H1 (cell line): ENCODE results near the gene SKA3. TPM values are rescaled to one million over a fixed set of nuclear protein-coding genes. Genes with fewer than 3 reads are reported as not detected.

Source experiments
- CTCF ChIA-PET: fragments of 300-600 bp; sonication (Branson Sonifier 250); formaldehyde crosslinking; loops from one replicate; lab custom pipeline; 2021; ENCODE audit not compliant: partially characterized antibody; lab: Charles Lee
- POLR2A ChIA-PET: fragments of 300-600 bp; sonication (Branson Sonifier 250); formaldehyde crosslinking; loops from one replicate; lab custom pipeline; 2021; ENCODE audit warnings: inconsistent platforms; ENCODE audit not compliant: partially characterized antibody; lab: Charles Lee
- DNase-seq, 2 experiments: peaks; one replicate each; pipeline versions ENCODE4 v3.0.0 to v3.0.0-alpha.2; 2010 to 2022; ENCODE audit warnings: low spot score in 2 of 2, low read depth in 1 of 2, mixed read lengths in 1 of 2
- FAIRE-seq: peaks from 2 replicates; lab custom pipeline; 2011; peaks lifted over from hg19 to GRCh38; lab: Jason Lieb, UNC
- H2AFZ ChIP-seq: 2 replicates; pipeline ENCODE4 v1.8.1; 2012; ENCODE audit warnings: low read length, inconsistent platforms
- H2AK5ac ChIP-seq: 2 replicates; pipeline ENCODE4 v1.6.1; 2013; ENCODE audit warnings: low read depth, low read length
- H2BK120ac ChIP-seq: replicated peaks from 2 replicates; pipeline ENCODE3; 2013; ENCODE audit warnings: low read depth, low read length, inconsistent platforms
- H2BK12ac ChIP-seq: 2 replicates; pipeline ENCODE4 v1.6.1; 2013; ENCODE audit warnings: low read depth, low read length
- H2BK15ac ChIP-seq: 2 replicates; pipeline ENCODE4 v1.6.1; 2013; ENCODE audit warnings: low read length
- H2BK20ac ChIP-seq: 2 replicates; pipeline ENCODE4 v1.6.1; 2013; ENCODE audit warnings: low read length
- H2BK5ac ChIP-seq: 2 replicates; pipeline ENCODE4 v1.6.1; 2013; ENCODE audit warnings: low read depth, low read length
- H3K14ac ChIP-seq: 2 replicates; pipeline ENCODE4 v1.6.1; 2013; ENCODE audit warnings: inconsistent platforms; ENCODE audit not compliant: insufficient read length
- H3K18ac ChIP-seq: 2 replicates; pipeline ENCODE4 v1.6.1; 2013; ENCODE audit warnings: low read length; ENCODE audit errors: extremely low read depth
- H3K23ac ChIP-seq: 2 replicates; pipeline ENCODE4 v1.6.1; 2013; ENCODE audit warnings: inconsistent platforms; ENCODE audit not compliant: insufficient read length
- H3K23me2 ChIP-seq: 2 replicates; pipeline ENCODE4 v1.6.1; 2013; ENCODE audit warnings: low read depth, low read length
- H3K27ac ChIP-seq: 2 replicates; pipeline ENCODE4 v1.6.1; 2011; ENCODE audit warnings: low read depth, low read length, inconsistent platforms
- H3K27me3 ChIP-seq, 4 experiments: replicated peaks in 1 of 4; 1 replicate in 1 of 4; 2 replicates in 3 of 4; pipeline versions ENCODE4 v1.6.1 to v1.8.1; 2011 to 2013; ENCODE audit warnings: low read length in 3 of 4, mild to moderate bottlenecking in 3 of 4, inconsistent platforms in 2 of 4, mixed read lengths in 2 of 4, moderate library complexity in 1 of 4; ENCODE audit not compliant: control insufficient read depth in 3 of 4, insufficient read depth in 3 of 4; ENCODE audit errors: extremely low read depth in 1 of 4
- H3K36me3 ChIP-seq, 4 experiments: 2 replicates each; pipeline versions ENCODE4 v1.6.1 to v1.8.1; 2011 to 2013; ENCODE audit warnings: mild to moderate bottlenecking in 4 of 4, low read length in 3 of 4, moderate library complexity in 2 of 4, control low read depth in 1 of 4, inconsistent platforms in 1 of 4; ENCODE audit not compliant: insufficient read depth in 4 of 4, control insufficient read depth in 2 of 4
- H3K4ac ChIP-seq: replicated peaks from 2 replicates; pipeline ENCODE3; 2013; ENCODE audit warnings: low read length, low read depth, mixed read lengths, inconsistent platforms; ENCODE audit not compliant: insufficient read length
- H3K4me1 ChIP-seq, 4 experiments: replicated peaks in 1 of 4; 1 replicate in 1 of 4; 2 replicates in 3 of 4; pipeline versions ENCODE4 v1.6.1 to v1.8.1; 2011 to 2013; ENCODE audit warnings: low read length in 3 of 4, inconsistent platforms in 2 of 4, mixed read lengths in 1 of 4; ENCODE audit not compliant: insufficient read depth in 4 of 4, control insufficient read depth in 3 of 4
- H3K4me2 ChIP-seq, 2 experiments: 2 replicates each; pipeline versions ENCODE4 v1.6.1 to v1.8.1; 2011 to 2013; ENCODE audit warnings: low read depth in 2 of 2, low read length in 2 of 2, control low read depth in 1 of 2, inconsistent platforms in 1 of 2, mild to moderate bottlenecking in 1 of 2; ENCODE audit not compliant: insufficient read depth in 1 of 2
- H3K4me3 ChIP-seq, 4 experiments: fragments of 200-600, 300-600 bp in 1 of 4; sonication (generic), shearing (Covaris generic), sonication (Bioruptor Twin) in 1 of 4; 2 replicates each; pipeline versions ENCODE4 v1.5.1 to v1.8.1; 2011 to 2016; ENCODE audit warnings: low read length in 4 of 4, low read depth in 3 of 4, control low read depth in 2 of 4, inconsistent platforms in 2 of 4, mild to moderate bottlenecking in 2 of 4, mixed read lengths in 1 of 4, moderate library complexity in 1 of 4; ENCODE audit not compliant: insufficient read depth in 2 of 4; ENCODE audit errors: extremely low read depth in 1 of 4
- H3K56ac ChIP-seq: replicated peaks from 2 replicates; pipeline ENCODE3; 2013; ENCODE audit warnings: low read depth, mild to moderate bottlenecking, mixed read lengths, low read length, inconsistent platforms; ENCODE audit not compliant: insufficient read length
- H3K79me1 ChIP-seq: 2 replicates; pipeline ENCODE4 v1.6.1; 2013; ENCODE audit warnings: low read depth, low read length, control low read depth
- H3K79me2 ChIP-seq, 2 experiments: 2 replicates each; pipeline versions ENCODE4 v1.6.1 to v1.8.1; 2012 to 2013; ENCODE audit warnings: low read length in 2 of 2, mild to moderate bottlenecking in 2 of 2, inconsistent platforms in 1 of 2; ENCODE audit not compliant: insufficient read depth in 2 of 2, control insufficient read depth in 1 of 2
- H3K9ac ChIP-seq, 4 experiments: replicated peaks in 1 of 4; 1 replicate in 1 of 4; 2 replicates in 3 of 4; pipeline versions ENCODE4 v1.6.1 to v1.8.1; 2011 to 2013; ENCODE audit warnings: low read depth in 3 of 4, low read length in 3 of 4, control low read depth in 2 of 4, mild to moderate bottlenecking in 2 of 4, moderate library complexity in 2 of 4, inconsistent platforms in 1 of 4; ENCODE audit errors: extremely low read depth in 1 of 4
- H3K9me3 ChIP-seq, 2 experiments: 2 replicates each; pipeline versions ENCODE4 v1.6.1 to v1.8.1; 2012 to 2013; ENCODE audit warnings: mild to moderate bottlenecking in 2 of 2, moderate library complexity in 2 of 2, control low read depth in 1 of 2, inconsistent platforms in 1 of 2, low read depth in 1 of 2, low read length in 1 of 2, mixed read lengths in 1 of 2; ENCODE audit not compliant: insufficient read depth in 2 of 2
- H4K20me1 ChIP-seq, 2 experiments: replicated peaks in 1 of 2; 2 replicates each; pipeline versions ENCODE3 to v1.8.1; 2011 to 2013; ENCODE audit warnings: inconsistent platforms in 2 of 2, low read length in 2 of 2, mild to moderate bottlenecking in 1 of 2; ENCODE audit not compliant: insufficient read depth in 2 of 2, control insufficient read depth in 1 of 2
- H4K5ac ChIP-seq: 2 replicates; pipeline ENCODE4 v1.6.1; 2013; ENCODE audit warnings: low read length, low read depth, mixed read lengths, inconsistent platforms; ENCODE audit not compliant: insufficient read length
- H4K8ac ChIP-seq: 2 replicates; pipeline ENCODE4 v1.8.0; 2013; ENCODE audit warnings: mild to moderate bottlenecking, moderate library complexity, low read length, inconsistent platforms; ENCODE audit not compliant: insufficient read depth; ENCODE audit errors: extremely low read depth
- H4K91ac ChIP-seq: replicated peaks from 2 replicates; pipeline ENCODE3; 2013; ENCODE audit warnings: low read length, mixed read lengths, inconsistent platforms; ENCODE audit not compliant: insufficient read length
- BCL11A ChIP-seq, 2 experiments: IDR thresholded peaks; one replicate each; pipeline ENCODE4 v1.6.1; 2011; ENCODE audit warnings: low read depth in 2 of 2, low read length in 2 of 2, mild to moderate bottlenecking in 2 of 2
- CBX8 ChIP-seq: fragments of 300-800, 300-1000 bp; sonication (generic); IDR thresholded peaks from 2 replicates; pipeline ENCODE4 v1.7.1; 2016; ENCODE audit warnings: low read depth, low read length, borderline replicate concordance
- CREB1 ChIP-seq: IDR thresholded peaks from 2 replicates; pipeline ENCODE4 v1.6.1; 2012; ENCODE audit warnings: inconsistent platforms
- GABPA ChIP-seq: IDR thresholded peaks from 2 replicates; pipeline ENCODE4 v1.6.1; 2011; ENCODE audit warnings: mild to moderate bottlenecking, low read length, moderate library complexity, borderline replicate concordance; ENCODE audit not compliant: insufficient read depth
- KDM4A ChIP-seq: IDR thresholded peaks from one replicate; pipeline ENCODE4 v1.7.1; 2012; ENCODE audit warnings: low read depth, mild to moderate bottlenecking, moderate library complexity, low read length, inconsistent platforms; ENCODE audit not compliant: severe bottlenecking
- MAFK ChIP-seq: IDR thresholded peaks from 2 replicates; pipeline ENCODE4 v1.6.1; 2012; ENCODE audit warnings: low read depth, mild to moderate bottlenecking, improper control_type of control experiment, low read length
- NRF1 ChIP-seq: IDR thresholded peaks from 2 replicates; pipeline ENCODE4 v1.6.1; 2011; ENCODE audit warnings: mild to moderate bottlenecking, low read depth, low read length, improper control_type of control experiment
- PHF8 ChIP-seq: fragments of 200-600 bp; sonication (generic); conservative IDR thresholded peaks from 2 replicates; pipeline ENCODE4 v1.7.1; 2012; ENCODE audit warnings: low read depth, mild to moderate bottlenecking, inconsistent platforms, low read length, moderate library complexity
- RFX5 ChIP-seq: IDR thresholded peaks from 2 replicates; pipeline ENCODE4 v1.6.1; 2011; ENCODE audit warnings: low read depth, low read length, improper control_type of control experiment, borderline replicate concordance
- RXRA ChIP-seq: IDR thresholded peaks from 2 replicates; pipeline ENCODE4 v1.6.1; 2011; ENCODE audit warnings: low read depth, mild to moderate bottlenecking, low read length, moderate library complexity; ENCODE audit not compliant: insufficient read depth
- SIN3A ChIP-seq, 2 experiments: IDR thresholded peaks in 1 of 2; conservative IDR thresholded peaks in 1 of 2; 2 replicates each; pipeline ENCODE4 v1.6.1; 2011 to 2012; ENCODE audit warnings: low read length in 2 of 2, improper control_type of control experiment in 1 of 2, low read depth in 1 of 2, mild to moderate bottlenecking in 1 of 2
- SIRT6 ChIP-seq: IDR thresholded peaks from one replicate; pipeline ENCODE4 v1.7.1; 2012; ENCODE audit warnings: low read length, inconsistent platforms
- WGBS, 2 experiments: shearing (Covaris generic) in 1 of 2; methylation state at CpG; one replicate each; pipeline versions ENCODE4 v1.1.6 to v1.1.7; 2013 to 2015; ENCODE audit warnings: low lambda C conversion rate in 2 of 2, mixed read lengths in 2 of 2, inconsistent platforms in 1 of 2, low coverage in 1 of 2, missing lambda C conversion rate in 1 of 2; ENCODE audit not compliant: insufficient replicate concordance in 2 of 2, insufficient coverage in 1 of 2, insufficient read length in 1 of 2; ENCODE audit errors: extremely low coverage in 1 of 2, missing lambda C conversion rate in 1 of 2; 5-methylcytosine and 5-hydroxymethylcytosine counted together
- polyA plus RNA-seq, 7 experiments: library from polyadenylated mRNA; depleted of rRNA in 3 of 7; stranded (reverse) in 5 of 7; unstranded in 2 of 7; fragments of >200 nt in 5 of 7; fragments of 200-250 nt in 2 of 7; gene quantifications; 1 replicate in 5 of 7; 2 replicates in 1 of 7; 4 replicates in 1 of 7; pipeline versions ENCODE4 v1.2.1 to v1.2.3, GENCODE V29; 2011 to 2013; ENCODE audit warnings: missing spikeins in 2 of 7, mixed read lengths in 2 of 7
- total RNA-seq: library from RNA; stranded (reverse); fragmentation: NEBNext Ultra II Directional; extraction: Animal tissue kit (Norgen Biotek cat#: 25700); gene quantifications from 2 replicates; pipeline ENCODE4 v1.2.1, GENCODE V29; 2021
- TF ChIP-seq, protein P1 (sequence below): IDR thresholded peaks from 2 replicates; pipeline ENCODE4 v1.6.1; 2012; ENCODE audit warnings: inconsistent platforms

Gene SKA3
- total and polyA plus RNA-seq, 2 of the 8 experiments (the other 6 are each of a cell fraction or from before 2014, with no cell fraction given) = 32.3 to 63.7 TPM

DNA sequence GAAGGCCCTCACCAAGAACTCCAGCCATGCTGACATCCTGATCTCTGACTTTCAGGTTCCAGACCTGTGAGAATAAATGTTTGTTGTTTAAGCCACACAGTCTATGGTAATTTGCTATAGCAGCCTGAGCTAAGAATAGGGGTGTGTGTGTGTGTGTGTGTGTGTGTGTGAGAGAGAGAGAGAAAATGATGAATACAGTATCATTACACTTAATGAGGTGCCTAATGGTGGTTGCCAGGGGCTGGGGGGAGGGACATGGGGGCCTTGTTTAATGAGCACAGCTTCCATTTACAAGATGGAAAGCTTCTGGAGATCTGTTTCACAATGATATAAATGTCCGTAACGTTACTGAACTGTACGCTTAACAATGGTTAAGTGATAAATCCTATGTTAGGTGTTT lies 61.1 kb downstream of the SKA3 start:
- Histone ChIP-seq H3K23ac (no peak overlapping the region), H2BK20ac (0 out of 2 replicates have a peak overlapping the region, but pooled peaks have one; percentile 64), H2BK120ac (no peak overlapping the region), H4K5ac (no peak overlapping the region), H3K4ac (no peak overlapping the region), H3K4me1 (peaks cover 0 to 7% (median 3%) of the 10 kb centered on the region in 4 experiments; a peak in 3 of 7 replicates), H3K23me2 (no peaks in the 10 kb centered on the region), H4K20me1 (no peaks in the 10 kb centered on the region), H3K9me3 (no peaks in the 10 kb centered on the region), H3K4me3 (no peak overlapping the region), H3K56ac (no peak overlapping the region), H2BK5ac (no peak overlapping the region; the same call in 1 of the 2 replicates), H2AFZ (peak overlapping the region; percentile 65; the same call in 1 of the 2 replicates), H4K91ac (no peak overlapping the region), H3K79me1 (no peaks in the 10 kb centered on the region), H2BK12ac (no peak overlapping the region), H2AK5ac (no peak overlapping the region), H4K8ac (no peak overlapping the region), H2BK15ac (no peak overlapping the region), H3K18ac (no peak overlapping the region; the same call in 1 of the 2 replicates), H3K27me3 (no peaks in the 10 kb centered on the region), H3K27ac (no peak overlapping the region), H3K14ac (no peak overlapping the region), H3K4me2 (no peak overlapping the region), H3K79me2 (no peaks in the 10 kb centered on the region), H3K36me3 (no peaks in the 10 kb centered on the region; a peak in 1 of 8 replicates), H3K9ac (no peak overlapping the region)
- FAIRE-seq = no peak
- ChIA-PET POLR2A (interaction anchor here (1.0 to 1.2 kb wide), 2 partner anchors 9 to 17 kb away, joined by 3 read pairs; no protein-coding TSS in a partner anchor), CTCF (interaction anchor here (0.6 to 1.4 kb wide), 4 partner anchors 18 to 362 kb away, joined by 3 to 4 read pairs (median 3); no protein-coding TSS in a partner anchor)
- DNase-seq = no peak
- WGBS, 2 experiments = 90% methylated on average over 3 of the region's 3 CpGs; no CpG with 5 or more reads in 1 of the 2 experiments
- no peak for TF ChIP-seq SIRT6
- no peak for TF ChIP-seq PHF8
- TF ChIP-seq RFX5 = no peak
- TF ChIP-seq SIN3A (conservative IDR thresholded peaks at IDR 0.05 in 1 of 2, IDR thresholded peaks at IDR 0.05 in 1 of 2; ENCODE audit: low read depth in 1 of 2, low read length in 2 of 2) = no peak
- no peak for TF ChIP-seq BCL11A (IDR thresholded peaks at IDR 0.05; ENCODE audit: low read depth in 2 of 2, low read length in 2 of 2)
- TF ChIP-seq RXRA = no peak
- no peak for TF ChIP-seq NRF1
- no peak for TF ChIP-seq CREB1
- TF ChIP-seq KDM4A = no peak
- no peak for TF ChIP-seq CBX8
- no peak for TF ChIP-seq MAFK
- TF ChIP-seq, protein P1, sequence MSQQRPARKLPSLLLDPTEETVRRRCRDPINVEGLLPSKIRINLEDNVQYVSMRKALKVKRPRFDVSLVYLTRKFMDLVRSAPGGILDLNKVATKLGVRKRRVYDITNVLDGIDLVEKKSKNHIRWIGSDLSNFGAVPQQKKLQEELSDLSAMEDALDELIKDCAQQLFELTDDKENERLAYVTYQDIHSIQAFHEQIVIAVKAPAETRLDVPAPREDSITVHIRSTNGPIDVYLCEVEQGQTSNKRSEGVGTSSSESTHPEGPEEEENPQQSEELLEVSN = no peak
- TF ChIP-seq GABPA = no peak
